Left hindlimb (tissue), 1 donor: ENCODE measurements around the gene CPD.

ENCODE experiments used
- DNase-seq: peaks from one replicate; pipeline ENCODE4 v3.0.0-alpha.2; 2018

The CPD gene

DNA sequence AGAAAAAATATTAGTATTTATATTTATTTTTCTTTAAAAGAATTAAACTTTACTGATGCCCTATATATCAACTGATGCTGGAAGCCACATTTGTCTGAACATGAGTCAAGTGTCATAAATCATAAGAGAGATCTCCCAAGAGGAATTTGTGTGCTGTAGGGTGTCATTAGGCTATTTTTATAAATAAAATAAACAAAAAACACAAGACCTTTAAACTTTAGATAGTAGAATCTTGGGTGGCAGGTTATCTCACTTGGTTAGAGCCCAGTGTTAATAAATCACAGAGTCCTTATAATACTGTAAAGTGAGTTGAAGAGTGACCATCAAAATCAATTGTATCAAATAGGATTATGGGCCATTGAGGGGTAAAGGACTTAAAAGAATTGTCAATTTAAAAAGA is 21.3 kb upstream of the CPD start:
- DNase-seq: no peak

DNA sequence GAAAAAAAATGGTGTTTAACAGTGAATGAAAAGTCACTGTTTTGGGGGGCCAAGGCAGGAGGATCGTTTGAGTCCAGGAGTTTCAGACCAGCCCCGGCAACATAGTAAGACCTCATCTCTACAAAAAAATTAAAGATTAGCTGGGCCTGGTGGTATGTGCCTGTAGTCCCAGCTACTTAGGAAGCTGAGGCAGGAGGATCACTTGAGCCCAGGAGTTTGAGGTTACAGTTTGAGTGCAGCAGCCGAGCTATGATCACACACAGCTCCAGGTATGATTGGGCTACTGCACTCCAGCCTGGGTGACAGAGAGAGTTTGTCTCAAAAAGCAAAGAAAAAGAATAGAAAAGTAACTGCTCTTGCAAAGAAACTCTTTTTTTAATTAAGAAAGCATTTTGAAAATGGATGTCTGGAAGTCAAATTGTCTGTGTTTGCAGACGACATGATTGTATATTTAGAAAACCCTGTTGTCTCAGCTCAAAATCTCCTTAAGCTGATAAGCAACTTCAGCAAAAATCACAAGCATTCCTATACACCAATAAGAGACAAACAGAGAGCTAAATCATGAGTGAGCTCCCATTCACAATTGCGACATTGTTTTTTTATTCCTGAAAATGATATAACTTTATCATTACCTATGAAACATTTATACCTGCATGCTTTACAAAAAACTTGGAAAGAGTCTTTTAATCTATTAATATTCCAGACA is 20.5 kb upstream of the CPD start:
- no peak for DNase-seq

DNA sequence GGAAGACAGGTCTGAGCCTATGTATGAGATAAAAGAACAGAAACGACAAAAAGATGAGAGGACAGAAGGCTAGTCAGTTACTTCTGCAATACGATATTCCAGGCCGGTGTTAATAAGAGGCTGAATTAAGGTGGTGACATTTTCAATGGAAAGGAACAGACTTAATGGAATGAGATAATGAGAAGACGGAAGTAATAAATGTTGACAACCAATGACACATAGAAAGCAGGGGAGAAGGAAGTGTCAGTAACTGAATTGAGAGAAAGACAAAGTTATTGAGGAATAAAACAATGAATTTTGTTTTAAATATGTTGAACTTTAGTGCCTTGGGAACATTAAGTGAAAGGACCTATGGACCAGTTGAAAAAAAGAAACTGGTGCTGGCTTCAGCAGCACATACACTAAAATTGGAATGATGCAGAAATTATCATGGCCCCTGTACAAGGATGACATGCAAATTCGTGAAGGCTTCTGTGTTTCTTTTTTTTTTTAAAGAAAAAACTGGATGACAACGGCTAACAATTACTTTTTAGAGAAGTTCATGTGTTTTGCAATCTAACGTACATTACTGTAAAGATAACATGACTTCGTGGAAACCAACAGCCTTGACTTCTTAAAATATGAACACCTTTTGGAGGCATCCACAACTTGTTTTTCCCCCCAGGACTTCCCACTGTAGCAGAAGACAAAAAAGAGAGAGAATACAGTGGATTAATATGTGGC is 18.5 kb upstream of the CPD start:
- DNase-seq: no peak

DNA sequence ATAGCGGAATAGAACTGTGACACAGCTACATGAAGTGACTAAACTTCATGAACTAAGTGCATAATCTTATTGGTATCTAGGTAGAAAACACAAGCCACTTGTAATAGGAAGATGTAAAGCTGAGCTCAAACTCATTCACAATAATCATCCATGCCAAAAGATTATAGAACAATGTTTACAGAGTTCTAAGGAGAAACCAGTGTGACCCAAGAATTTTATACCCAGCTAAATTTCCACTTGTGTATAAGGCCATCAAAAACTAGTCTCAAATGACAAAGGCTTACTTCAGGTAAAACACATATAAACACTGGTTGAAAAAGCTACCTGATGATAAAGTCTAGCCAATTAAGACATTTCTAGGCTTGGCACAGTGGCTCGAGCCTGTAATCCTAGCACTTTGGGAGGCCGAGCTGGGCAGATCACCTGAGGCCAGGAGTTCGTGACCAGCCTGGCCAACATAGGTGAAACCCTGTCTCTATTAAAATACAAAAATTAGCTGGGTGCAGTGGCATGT is 16.9 kb upstream of the CPD start:
- no peak for DNase-seq

DNA sequence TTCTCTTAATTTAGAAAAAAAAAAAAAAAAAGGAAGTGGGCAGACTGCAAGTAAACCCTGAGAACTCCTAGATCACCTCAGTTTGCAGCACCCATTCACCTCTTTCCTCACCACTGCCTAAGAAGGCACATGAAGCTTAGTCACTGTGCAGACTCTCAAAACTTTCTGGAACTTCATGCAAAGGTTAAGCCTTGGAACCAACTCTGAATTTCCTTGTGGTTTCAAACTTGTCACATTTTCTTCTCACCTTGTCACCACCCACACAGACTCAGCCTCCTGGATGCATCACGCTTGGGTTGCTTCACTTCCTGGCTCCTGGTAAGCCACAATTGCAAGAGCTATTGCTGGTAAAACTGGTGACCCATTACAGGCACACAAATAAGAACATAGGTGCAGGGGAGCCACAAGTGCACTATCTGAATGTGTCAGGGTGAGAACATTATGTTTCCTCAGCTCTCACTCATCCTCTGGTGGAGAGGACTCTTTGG is 15.0 kb upstream of the CPD start:
- no peak for DNase-seq

DNA sequence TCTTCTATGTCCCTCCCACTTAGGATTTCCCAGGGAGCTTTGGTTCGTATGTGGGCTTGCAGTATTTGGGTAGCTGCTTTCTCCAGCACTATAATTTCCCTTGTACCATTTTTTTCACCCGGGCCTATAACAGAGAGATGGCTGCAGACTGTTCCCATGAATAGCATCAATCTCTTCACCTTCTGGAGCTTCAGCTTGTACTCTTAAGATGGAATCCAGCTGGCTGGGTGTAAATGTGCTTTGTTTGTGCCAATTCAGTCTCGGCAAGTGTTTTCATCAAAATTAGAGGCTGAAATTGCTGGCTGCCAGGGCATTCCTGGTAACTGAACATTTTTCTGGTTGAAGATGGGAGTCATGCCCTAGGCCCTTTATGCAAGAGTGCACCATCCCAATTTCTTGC is 12.2 kb upstream of the CPD start:
- DNase-seq: no peak

DNA sequence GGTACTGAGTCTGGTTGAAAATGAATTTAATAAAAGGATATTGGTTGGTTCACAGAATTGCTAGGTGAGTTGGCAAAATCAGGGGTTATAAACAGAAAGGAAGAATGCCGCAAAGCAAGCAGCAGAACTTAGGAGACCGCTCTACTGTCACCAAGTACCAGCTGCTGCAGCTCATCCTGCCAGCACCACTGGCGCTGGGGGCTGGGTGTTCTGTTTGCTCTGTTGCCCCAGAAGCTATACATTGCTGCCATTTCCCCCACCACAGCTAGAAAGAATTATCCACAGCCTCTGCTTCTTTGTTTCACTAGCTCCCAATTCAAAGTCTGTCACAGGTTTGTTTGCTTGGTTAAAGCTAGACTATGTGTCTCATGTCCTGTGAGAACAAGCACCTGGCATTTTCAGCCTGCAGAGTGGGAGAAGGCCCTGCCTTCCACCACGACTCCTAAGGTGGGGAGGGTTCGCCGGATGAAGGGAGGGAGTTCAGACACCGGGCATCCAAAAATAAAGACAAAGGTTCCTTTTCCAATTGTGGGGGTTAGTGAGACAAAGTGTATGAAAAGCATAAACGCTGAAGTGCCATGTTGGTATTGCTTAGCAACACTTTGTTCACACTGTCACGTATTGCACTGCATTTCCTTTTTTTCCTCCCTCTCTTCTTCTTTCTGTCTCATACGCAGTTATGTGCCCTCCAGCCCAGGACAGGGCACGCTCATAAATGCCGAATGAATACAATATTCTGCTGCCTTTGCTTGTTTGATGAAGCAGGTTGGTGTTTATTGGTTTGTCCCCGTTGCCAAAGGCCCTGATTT is 9.6 kb upstream of the CPD start:
- no peak for DNase-seq

DNA sequence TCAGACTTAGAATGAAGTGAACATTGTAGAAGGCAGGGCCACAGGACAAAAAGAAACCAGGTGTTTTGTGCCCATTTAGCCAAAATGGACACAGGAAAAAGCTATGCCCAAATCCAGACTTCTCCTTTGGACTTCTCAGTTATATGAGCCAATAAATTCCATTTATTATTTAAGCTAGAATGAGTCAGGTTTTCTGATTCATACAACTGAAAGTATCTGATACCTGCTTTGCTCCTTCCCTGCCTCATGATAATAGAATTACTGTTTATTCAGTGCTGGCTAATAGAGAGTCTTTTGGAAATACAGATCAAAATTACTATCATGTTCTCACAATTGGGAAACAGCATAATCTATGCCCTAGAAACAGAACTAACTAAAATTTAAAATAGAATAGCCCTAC is 8.7 kb upstream of the CPD start:
- DNase-seq: no peak

DNA sequence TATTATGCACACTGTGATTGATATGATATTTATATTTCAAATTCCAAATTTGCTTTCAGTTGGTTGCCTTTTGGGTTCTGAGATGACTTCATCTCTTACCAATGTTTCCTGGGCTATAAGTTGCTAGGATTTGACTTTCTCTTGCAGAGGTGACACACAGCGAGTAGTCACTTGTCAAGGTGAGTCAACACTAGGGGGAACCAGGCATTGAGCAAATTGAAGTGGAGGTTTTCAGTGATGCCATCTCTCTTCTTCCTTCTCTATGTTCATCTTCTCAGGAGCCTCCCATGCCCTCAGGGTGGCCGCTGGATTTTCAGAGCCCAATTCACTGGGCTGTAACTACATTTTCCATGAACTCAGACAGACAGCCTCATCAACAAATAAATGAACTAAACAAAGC is 6.0 kb upstream of the CPD start:
- DNase-seq: no peak

DNA sequence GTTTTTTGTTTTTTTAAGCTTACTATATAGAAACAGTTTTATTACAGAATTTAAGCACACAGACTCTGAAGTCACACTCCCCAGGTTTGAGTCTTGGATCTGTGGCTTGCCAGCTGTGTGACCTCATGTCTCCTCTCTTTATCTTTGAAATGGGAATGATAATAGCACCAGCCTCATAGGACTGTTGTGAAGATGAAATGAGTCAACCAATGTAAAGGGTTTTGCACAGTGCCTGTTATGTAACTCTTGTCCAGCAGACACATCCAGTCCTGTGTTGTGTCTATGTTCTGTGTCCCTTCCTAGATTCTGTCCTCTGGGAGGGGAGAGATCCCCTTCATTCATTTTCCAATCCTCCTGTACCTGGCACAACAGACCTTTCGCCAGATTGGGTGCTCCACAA is 3.1 kb upstream of the CPD start:
- no peak for DNase-seq

DNA sequence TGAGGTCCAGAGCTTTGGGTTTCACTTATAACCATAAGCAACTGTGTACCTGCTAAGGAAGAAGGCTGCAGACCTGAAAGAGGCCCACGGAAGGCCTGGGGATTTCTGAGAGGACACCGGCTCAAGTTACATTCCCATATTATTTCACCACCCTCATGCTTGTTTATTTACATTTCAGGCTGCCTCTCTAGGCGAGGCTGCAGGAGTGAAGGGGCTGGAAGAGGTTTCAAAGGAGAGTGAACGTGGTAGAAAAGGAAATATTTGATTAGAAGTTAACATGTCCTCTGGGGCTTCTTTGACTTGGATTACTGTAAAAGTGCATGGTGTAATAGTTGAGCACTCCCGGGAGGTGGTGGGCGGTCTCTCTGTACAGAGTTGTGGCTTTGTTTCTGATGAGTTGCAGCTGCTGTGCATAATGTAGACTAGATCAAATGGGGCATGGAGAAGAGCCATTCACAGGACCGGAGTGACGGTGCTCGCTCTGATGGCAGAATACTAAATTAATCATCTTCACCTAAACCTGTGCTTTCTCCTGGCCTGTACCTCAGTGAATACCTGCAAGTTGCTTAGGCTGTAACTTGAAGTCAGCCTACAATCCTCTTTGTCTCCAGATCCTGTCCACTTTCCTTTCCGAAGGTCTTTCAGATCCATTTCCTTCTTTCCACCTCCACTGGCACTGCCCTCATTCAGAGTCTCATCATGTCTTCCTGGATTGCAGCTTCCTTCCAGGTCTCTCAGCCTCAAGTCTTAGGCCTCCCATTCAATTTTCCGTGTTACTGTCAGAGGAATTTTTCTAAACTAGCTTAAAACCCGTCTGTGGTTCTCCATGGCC is 1.9 kb upstream of the CPD start:
- DNase-seq: peak; percentile 48

DNA sequence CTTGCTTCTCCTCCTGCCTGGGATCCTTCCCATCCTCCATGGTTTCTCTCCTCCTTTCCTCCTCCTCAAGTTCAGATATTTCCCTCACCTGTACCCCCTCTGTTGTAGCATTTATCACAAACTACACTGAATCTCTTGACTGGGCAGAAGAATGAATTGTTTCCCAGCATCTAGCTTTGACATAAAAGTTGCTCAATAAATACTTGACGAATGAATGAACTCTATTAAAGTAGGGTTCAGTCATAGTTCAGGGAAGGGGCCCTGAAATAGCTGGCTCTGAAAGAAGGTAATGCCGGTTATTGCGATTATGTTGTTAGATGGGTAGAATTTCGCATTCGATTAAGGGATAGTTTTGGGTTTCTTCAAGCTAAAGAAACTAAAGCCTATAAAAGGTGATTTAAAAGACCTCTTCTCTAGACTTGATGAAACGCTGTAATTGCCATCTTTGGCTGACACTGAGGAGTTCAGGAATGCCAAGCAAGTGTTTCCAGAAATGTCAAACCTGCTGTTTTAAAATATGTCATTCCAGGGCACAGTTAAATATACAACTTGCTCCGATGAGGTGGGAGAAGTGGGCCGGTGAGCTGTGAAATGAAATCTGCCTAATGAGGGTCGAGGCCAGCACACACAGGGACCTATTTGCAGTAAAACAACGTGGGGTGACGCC is 1.0 kb upstream of the CPD start:
- no peak for DNase-seq

DNA sequence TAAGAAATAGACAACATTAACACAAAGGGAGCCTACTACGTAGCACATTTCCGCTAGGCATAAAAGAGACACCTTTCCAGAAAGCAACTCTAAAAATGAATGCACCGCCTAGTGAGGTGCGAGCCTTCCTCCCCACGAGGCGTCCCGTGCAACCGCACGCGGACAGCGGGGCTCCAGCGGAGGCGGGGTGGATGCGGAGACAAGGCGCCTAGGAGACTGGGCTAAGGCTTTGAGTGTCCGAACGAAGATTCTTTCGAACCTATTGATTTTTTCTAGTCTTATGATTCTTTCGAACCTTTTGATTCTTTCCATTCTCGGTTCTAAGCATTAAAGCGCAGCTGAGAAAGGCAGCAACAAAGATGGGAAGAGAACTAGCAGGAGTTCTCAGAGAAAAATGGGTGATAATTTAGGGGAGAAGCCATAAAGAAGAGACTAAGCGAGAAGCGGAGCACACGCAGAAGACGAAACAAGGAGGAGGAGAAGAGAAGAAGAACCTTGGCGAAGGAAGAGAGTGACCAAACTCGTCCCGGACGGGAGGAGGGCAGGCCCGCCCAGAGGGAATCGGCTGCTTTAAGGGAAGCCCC is 394 bp upstream of the CPD start:
- peak; percentile 45 for DNase-seq

DNA sequence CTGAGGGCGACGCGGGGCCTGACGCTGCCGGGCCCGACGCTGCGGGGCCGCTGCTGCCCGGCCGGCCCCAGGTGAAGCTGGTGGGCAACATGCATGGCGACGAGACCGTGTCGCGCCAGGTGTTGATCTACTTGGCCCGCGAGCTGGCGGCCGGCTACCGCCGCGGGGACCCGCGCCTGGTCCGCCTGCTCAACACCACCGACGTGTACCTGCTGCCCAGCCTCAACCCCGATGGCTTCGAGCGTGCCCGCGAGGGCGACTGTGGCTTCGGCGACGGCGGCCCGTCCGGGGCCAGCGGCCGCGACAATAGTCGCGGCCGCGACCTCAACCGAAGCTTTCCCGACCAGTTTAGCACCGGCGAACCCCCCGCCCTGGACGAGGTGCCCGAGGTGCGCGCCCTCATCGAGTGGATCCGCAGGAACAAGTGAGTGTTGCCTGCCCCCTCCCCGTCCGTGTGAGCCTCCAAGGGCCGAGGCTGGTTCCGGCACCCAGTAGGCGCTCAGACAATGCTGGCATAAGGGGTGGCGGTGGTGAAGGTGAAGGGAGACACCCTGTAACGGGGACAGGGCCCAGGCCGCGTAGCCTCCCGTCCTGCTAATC is 676 bp downstream of the CPD start:
- DNase-seq: no peak

DNA sequence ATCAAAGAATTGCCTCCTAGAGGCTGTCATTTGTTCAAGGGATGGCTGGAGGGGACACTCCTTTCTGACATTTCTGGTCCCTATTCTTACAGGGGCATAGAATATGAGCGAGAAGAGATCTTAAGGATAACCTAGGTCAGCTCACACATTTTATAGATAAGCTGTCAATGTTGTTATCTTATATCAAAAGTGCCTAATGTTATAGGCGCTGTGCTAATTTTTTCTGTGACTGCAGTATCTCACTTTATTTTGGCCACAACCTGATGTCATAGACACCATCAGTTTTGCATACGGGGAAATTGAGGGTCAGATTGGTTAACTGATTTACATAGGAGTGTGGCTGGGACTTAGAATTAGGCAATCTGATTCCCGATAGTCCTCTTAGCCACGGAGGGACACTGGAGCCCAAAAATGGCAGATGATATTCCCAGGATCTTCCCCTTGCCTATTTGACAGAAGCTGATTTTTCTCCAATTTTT is 1.2 kb downstream of the CPD start:
- no peak for DNase-seq

DNA sequence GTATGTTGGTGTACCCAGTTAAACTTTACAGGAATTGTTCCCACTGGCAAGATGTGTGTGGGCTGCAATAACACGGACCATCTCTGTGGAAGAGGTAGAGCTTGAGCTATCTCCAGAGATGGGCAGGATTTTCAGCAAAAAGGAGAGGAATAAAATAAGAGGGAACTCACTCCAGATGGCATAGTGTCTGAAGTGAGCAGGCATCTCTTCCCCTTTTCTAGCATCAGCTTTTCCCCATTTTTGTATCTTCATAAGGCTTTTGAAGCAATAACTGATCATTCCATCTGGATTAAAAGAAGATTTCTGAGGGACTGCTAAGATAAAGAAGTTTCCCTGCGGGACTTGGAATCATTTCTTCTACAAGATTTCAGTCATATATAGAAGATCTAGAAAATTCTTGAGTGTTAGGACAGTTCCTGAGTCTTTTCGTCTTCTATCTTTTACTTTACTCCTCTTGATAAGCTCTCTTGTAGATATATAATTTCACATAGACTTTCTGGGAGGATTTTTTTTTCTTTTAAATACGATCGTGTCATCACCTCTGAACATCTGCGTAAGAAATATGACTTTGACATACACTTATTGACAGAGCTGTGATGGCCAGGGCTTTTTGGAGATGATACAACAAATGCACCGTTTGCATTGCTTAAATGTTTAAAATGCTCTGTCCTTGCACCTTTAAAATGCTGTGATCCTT is 2.1 kb downstream of the CPD start:
- no peak for DNase-seq

DNA sequence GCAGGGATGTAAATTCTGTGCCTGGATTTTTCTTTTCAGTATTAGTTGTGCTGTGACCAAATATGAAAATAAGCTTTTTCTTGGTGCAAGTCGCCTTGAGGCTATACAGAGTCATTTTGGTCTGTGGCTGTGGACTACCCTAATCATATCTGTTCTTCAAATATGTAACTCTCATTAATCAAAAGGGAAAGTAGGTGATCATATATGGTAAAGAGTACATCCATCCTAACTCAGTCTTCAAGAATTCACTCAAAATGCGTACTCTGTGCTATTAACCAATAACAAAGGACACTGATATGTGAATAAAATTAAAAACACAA is 2.6 kb downstream of the CPD start:
- no peak for DNase-seq

DNA sequence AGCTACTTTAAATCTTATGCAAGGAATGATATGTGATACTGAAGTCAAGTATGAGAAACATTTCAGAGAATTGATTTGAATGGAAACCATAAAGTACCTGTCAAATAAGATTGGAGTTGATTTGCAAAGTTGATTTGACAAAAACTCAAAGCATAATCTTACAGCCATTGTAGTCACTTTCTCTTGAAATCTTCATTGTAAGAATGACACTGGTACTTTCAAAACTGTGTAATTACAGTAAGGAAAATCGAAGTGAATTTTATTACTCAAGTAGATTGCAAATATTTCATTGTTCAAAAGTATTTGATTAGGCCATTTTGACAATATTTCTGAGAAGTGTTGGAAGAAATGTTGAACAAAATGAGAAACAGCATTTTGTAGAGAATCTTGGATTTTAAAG is 3.6 kb downstream of the CPD start:
- DNase-seq: no peak

DNA sequence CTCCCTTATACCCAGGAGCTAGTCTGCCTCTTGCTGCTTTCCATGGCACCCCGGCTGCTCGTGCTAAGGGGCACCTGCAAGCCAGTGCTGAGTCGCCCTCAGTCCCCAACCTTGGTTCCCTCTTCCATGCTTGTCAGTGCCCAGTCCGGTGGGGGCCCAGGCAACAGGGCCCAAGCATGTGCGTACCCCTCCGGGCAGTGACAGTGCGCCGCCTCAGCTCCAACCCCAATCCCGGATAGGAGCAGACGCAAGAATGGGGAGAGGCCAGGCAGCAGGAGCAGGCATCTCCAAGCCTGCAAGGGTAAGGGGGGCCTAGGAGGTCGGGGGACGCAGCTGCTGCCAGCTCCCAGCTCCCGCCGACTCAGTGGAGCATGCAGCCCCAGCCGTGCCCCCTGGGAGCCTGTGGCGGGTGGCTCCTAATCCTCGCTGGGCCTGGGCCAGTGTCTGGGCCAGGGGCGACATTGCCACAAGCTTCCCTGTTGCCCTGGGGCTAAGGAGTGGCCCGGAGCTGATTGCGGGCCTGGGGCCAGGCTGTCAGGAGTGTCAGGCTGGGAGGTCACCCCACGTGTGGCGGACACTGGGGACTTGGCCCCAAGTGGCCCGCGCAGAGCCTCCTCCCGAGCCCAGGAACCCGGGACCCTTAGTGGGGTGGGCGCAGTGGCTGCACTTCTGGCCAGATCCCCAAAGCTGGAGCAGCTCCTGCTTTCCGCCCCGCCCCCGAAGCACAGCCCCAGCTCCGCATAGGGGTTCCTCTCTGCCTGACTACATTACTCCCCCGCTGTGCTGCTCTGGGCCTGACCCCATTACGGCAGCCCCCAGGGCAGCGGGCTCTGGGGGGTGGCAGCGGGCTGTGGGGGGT is 9.8 kb downstream of the CPD start:
- no peak for DNase-seq
